GM12878 (cell line): Measurements from ENCODE around the gene C1QTNF5. TPM values are rescaled to one million over a fixed set of nuclear protein-coding genes. Genes with fewer than 3 reads are reported as not detected.

ENCODE experiments used
- ATAC-seq: fragments of 200-7000 bp; cut with Tn5 transposase; 3 replicates; pipeline ENCODE4 v1.9.1; 2020; ENCODE audit warnings: mild to moderate bottlenecking, moderate library complexity
- BruUV-seq: library from RNA; stranded (reverse); fragments of 400-500 nt; replicated peaks from 2 replicates; lab custom pipeline; 2021; lab: Mats Ljungman, UMichigan
- CTCF ChIA-PET: fragments of 300-600 bp; sonication (Branson Sonifier 250); formaldehyde crosslinking; extraction: SDS; loops from one replicate; lab custom pipeline; 2021; ENCODE audit warnings: inconsistent platforms; lab: Yijun Ruan, JAX
- POLR2A ChIA-PET: fragments of 350-600 bp; formaldehyde crosslinking; extraction: SDS; loops from one replicate; lab custom pipeline; 2021; ENCODE audit warnings: inconsistent platforms; lab: Charles Lee
- RAD21 ChIA-PET: fragments of 300-600 bp; sonication (Branson Sonifier 250); formaldehyde crosslinking; loops from one replicate; lab custom pipeline; 2023; ENCODE audit warnings: antibody characterized with exemption; ENCODE audit not compliant: unreplicated experiment; lab: Charles Lee
- SMC1A ChIA-PET: fragments of 300-600 bp; sonication (Branson Sonifier 250); formaldehyde crosslinking; loops from one replicate; lab custom pipeline; 2023; ENCODE audit not compliant: unreplicated experiment, uncharacterized antibody; lab: Charles Lee
- DNase-seq: peaks from one replicate; pipeline ENCODE4 v3.0.0-alpha.2; 2011; ENCODE audit warnings: low read depth, low spot score
- FAIRE-seq: peaks from 3 replicates; lab custom pipeline; 2011; peaks lifted over from hg19 to GRCh38; lab: Jason Lieb, UNC
- H2AFZ ChIP-seq: 2 replicates; pipeline ENCODE4 v1.6.0; 2011; ENCODE audit warnings: low read depth, low read length, control low read depth; ENCODE audit not compliant: control insufficient read depth
- H3K27ac ChIP-seq: 2 replicates; pipeline ENCODE4 v1.5.1; 2011; ENCODE audit warnings: control low read depth; ENCODE audit not compliant: control insufficient read depth, insufficient read depth
- H3K27me3 ChIP-seq, 2 experiments: replicated peaks in 1 of 2; 2 replicates each; pipeline versions ENCODE4 v1.6.0 to v1.6.1; 2011; ENCODE audit warnings: low read length in 1 of 2; ENCODE audit not compliant: control insufficient read depth in 2 of 2, insufficient read depth in 2 of 2
- H3K36me3 ChIP-seq, 2 experiments: 2 replicates each; pipeline ENCODE4 v1.5.1; 2011; ENCODE audit warnings: low read length in 1 of 2; ENCODE audit not compliant: control insufficient read depth in 2 of 2, insufficient read depth in 2 of 2
- H3K4me1 ChIP-seq: 2 replicates; pipeline ENCODE4 v1.6.1; 2011; ENCODE audit warnings: mild to moderate bottlenecking, low read length, moderate library complexity, mixed read lengths; ENCODE audit not compliant: control insufficient read depth, insufficient read depth
- H3K4me2 ChIP-seq: 2 replicates; pipeline ENCODE4 v1.6.0; 2011; ENCODE audit warnings: control low read depth; ENCODE audit not compliant: control insufficient read depth, insufficient read depth
- H3K4me3 ChIP-seq: fragments of 200-600 bp; sonication (generic); 2 replicates; pipeline ENCODE4 v1.5.1; 2016
- H3K79me2 ChIP-seq: 2 replicates; pipeline ENCODE4 v1.6.0; 2011; ENCODE audit warnings: low read length; ENCODE audit not compliant: control insufficient read depth, insufficient read depth
- H3K9ac ChIP-seq: 2 replicates; pipeline ENCODE4 v1.8.0; 2011; ENCODE audit warnings: low read length, control low read depth, mixed read lengths; ENCODE audit not compliant: control insufficient read depth, insufficient read depth
- H3K9me3 ChIP-seq: replicated peaks from 3 replicates; pipeline ENCODE4 v1.5.1; 2011; ENCODE audit warnings: mild to moderate bottlenecking, low read length; ENCODE audit not compliant: control insufficient read depth, insufficient read depth
- H4K20me1 ChIP-seq: 2 replicates; pipeline ENCODE4 v1.6.0; 2011; ENCODE audit not compliant: control insufficient read depth, insufficient read depth
- CEBPB ChIP-seq, 2 experiments: fragments of 150-350 bp in 1 of 2; IDR thresholded peaks; 2 replicates each; pipeline ENCODE4 v1.6.1; 2012 to 2014; ENCODE audit warnings: low read depth in 2 of 2, low read length in 2 of 2, borderline replicate concordance in 1 of 2, inconsistent platforms in 1 of 2
- ETV6 ChIP-seq, 2 experiments: fragments of 450-650 bp in 1 of 2; IDR thresholded peaks in 1 of 2; conservative IDR thresholded peaks in 1 of 2; 2 replicates each; pipeline ENCODE4 v1.6.1; 2014; ENCODE audit warnings: antibody characterized with exemption in 1 of 2, borderline replicate concordance in 1 of 2, low read depth in 1 of 2, mild to moderate bottlenecking in 1 of 2, moderate library complexity in 1 of 2
- GATAD2B ChIP-seq: fragments of 450-650 bp; conservative IDR thresholded peaks from 2 replicates; pipeline ENCODE4 v1.6.1; 2017; ENCODE audit warnings: low read depth, mild to moderate bottlenecking, moderate library complexity
- HDAC2 ChIP-seq: fragments of 200-600 bp; sonication (generic); IDR thresholded peaks from 2 replicates; pipeline ENCODE4 v1.6.1; 2017
- NFYA ChIP-seq: IDR thresholded peaks from 2 replicates; pipeline ENCODE4 v1.6.1; 2011; ENCODE audit warnings: low read depth, mild to moderate bottlenecking, low read length, improper control_type of control experiment, borderline replicate concordance
- RCOR1 ChIP-seq: conservative IDR thresholded peaks from 2 replicates; pipeline ENCODE4 v1.6.1; 2012; ENCODE audit warnings: low read depth, low read length, improper control_type of control experiment
- ZNF274 ChIP-seq: IDR thresholded peaks from one replicate; pipeline ENCODE4 v1.8.0; 2011; ENCODE audit not compliant: insufficient read length, insufficient read depth
- WGBS: methylation state at CpG from one replicate; pipeline ENCODE4 v1.1.6; 2016; ENCODE audit warnings: low lambda C conversion rate; ENCODE audit not compliant: insufficient replicate concordance, insufficient coverage; ENCODE audit errors: missing lambda C conversion rate; 5-methylcytosine and 5-hydroxymethylcytosine counted together
- in situ Hi-C: fragments of 300-500 bp; cut with MboI; formaldehyde crosslinking; loops from 9 replicates; pipeline ENCODE4 v1.14.3; 2018; ENCODE audit warnings: mixed read lengths
- intact Hi-C: fragments of 100-400 bp; cut with micrococcal nuclease; formaldehyde crosslinking; loops from one replicate; pipeline ENCODE4 v1.14.2; 2022; ENCODE audit not compliant: unreplicated experiment
- polyA plus RNA-seq, 11 experiments: library from polyadenylated mRNA; depleted of rRNA in 4 of 11; unstranded in 6 of 11; stranded (reverse) in 5 of 11; fragments of >200 nt; fragmentation: Nextera tagmentation in 4 of 11; fragmentation: Illumina TruSeq in 1 of 11; extraction: Ambion mirVana in 4 of 11; extraction: Trizol in 1 of 11; gene quantifications; 1 replicate in 1 of 11; 2 replicates in 10 of 11; pipeline versions ENCODE4 v1.2.1 to v1.2.3, GENCODE V29; 2011 to 2016; ENCODE audit warnings: inconsistent platforms in 2 of 11, missing spikeins in 2 of 11, low read depth in 1 of 11
- total RNA-seq, 4 experiments: library from RNA; depleted of rRNA in 3 of 4; stranded (reverse); fragments of >200 nt in 3 of 4; fragmentation: Illumina TruSeq in 1 of 4; extraction: Trizol in 1 of 4; gene quantifications; 2 replicates each; pipeline versions ENCODE4 v1.2.1 to v1.2.3, GENCODE V29; 2013 to 2021
- TF ChIP-seq, protein P1 (sequence below): IDR thresholded peaks from 2 replicates; pipeline ENCODE4 v1.6.1; 2011; ENCODE audit warnings: borderline replicate concordance, low read depth, mild to moderate bottlenecking, moderate library complexity, low read length; ENCODE audit not compliant: insufficient read depth, poor library complexity, severe bottlenecking
- TF ChIP-seq, protein P2 (sequence below): fragments of 450-650 bp; IDR thresholded peaks from 2 replicates; pipeline ENCODE4 v1.6.1; 2018; ENCODE audit warnings: borderline replicate concordance, mild to moderate bottlenecking; ENCODE audit not compliant: partially characterized antibody

Gene C1QTNF5
- total and polyA plus RNA-seq, 10 of the 15 experiments (the other 5 are each of a cell fraction or from before 2014, with no cell fraction given) = not detected

GRCh38 chr11:119332111-119332765 is 8.4 kb downstream of the C1QTNF5 start (continued):
- TF ChIP-seq, protein P1, sequence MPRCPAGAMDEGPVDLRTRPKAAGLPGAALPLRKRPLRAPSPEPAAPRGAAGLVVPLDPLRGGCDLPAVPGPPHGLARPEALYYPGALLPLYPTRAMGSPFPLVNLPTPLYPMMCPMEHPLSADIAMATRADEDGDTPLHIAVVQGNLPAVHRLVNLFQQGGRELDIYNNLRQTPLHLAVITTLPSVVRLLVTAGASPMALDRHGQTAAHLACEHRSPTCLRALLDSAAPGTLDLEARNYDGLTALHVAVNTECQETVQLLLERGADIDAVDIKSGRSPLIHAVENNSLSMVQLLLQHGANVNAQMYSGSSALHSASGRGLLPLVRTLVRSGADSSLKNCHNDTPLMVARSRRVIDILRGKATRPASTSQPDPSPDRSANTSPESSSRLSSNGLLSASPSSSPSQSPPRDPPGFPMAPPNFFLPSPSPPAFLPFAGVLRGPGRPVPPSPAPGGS = no peak

- POLR2A ChIA-PET = no interaction called here
- FAIRE-seq = no peak
- H3K4me1 ChIP-seq = peaks cover 5% of the 10 kb centered on the region; the same call in 1 of the 2 replicates
- peaks cover 8% of the 10 kb centered on the region for H3K79me2 ChIP-seq
- H3K4me3 ChIP-seq = no peak overlapping the region
- H2AFZ ChIP-seq = no peak overlapping the region
- H3K9me3 ChIP-seq = no peaks in the 10 kb centered on the region
- DNase-seq = no peak
- CTCF ChIA-PET = interaction anchor here (6.1 kb wide), 1 partner anchor 8 kb away, joined by 58 read pairs; no protein-coding TSS in a partner anchor
- RAD21 ChIA-PET = no interaction called here
- no peak overlapping the region for H3K27ac ChIP-seq
- SMC1A ChIA-PET = no interaction called here
- ATAC-seq = no peak
- in situ Hi-C loops (no loop called here), intact Hi-C loops (no loop called here)
- no peaks in the 10 kb centered on the region for H4K20me1 ChIP-seq
- no peak overlapping the region for H3K4me2 ChIP-seq
- H3K36me3 ChIP-seq = no peaks in the 10 kb centered on the region
- 0% methylated on average over 1 of the region's 1 CpG for WGBS
- BruUV-seq = no TSS peak
- H3K9ac ChIP-seq = no peak overlapping the region
- no peaks in the 10 kb centered on the region for H3K27me3 ChIP-seq
- TF ChIP-seq ETV6 (conservative IDR thresholded peaks at IDR 0.05 in 1 of 2, IDR thresholded peaks at IDR 0.05 in 1 of 2; ENCODE audit: borderline replicate concordance in 1 of 2, low read depth in 1 of 2) = no peak
- no peak for TF ChIP-seq GATAD2B
- TF ChIP-seq, protein P2, sequence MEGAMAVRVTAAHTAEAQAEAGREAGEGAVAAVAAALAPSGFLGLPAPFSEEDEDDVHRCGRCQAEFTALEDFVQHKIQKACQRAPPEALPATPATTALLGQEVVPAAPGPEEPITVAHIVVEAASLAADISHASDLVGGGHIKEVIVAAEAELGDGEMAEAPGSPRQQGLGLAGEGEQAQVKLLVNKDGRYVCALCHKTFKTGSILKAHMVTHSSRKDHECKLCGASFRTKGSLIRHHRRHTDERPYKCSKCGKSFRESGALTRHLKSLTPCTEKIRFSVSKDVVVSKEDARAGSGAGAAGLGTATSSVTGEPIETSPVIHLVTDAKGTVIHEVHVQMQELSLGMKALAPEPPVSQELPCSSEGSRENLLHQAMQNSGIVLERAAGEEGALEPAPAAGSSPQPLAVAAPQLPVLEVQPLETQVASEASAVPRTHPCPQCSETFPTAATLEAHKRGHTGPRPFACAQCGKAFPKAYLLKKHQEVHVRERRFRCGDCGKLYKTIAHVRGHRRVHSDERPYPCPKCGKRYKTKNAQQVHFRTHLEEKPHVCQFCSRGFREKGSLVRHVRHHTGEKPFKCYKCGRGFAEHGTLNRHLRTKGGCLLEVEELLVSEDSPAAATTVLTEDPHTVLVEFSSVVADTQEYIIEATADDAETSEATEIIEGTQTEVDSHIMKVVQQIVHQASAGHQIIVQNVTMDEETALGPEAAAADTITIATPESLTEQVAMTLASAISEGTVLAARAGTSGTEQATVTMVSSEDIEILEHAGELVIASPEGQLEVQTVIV = no peak
- no peak for TF ChIP-seq NFYA
- no peak for TF ChIP-seq HDAC2
- TF ChIP-seq ZNF274 = no peak
- TF ChIP-seq RCOR1 = no peak
- no peak for TF ChIP-seq CEBPB (IDR thresholded peaks at IDR 0.05; ENCODE audit: borderline replicate concordance in 1 of 2, low read depth in 2 of 2, low read length in 2 of 2)
- TF ChIP-seq, all 136 proteins: peak for 0
Observed at GRCh38 chr11:119330237-119330636, 10.4 kb downstream of the C1QTNF5 start.
